ENCODE measurements around the gene TINCR. TPM values are rescaled to one million over a fixed set of nuclear protein-coding genes. Genes with fewer than 3 reads are reported as not detected.

The TINCR gene
- total RNA-seq, 4 donors from 2014 or later = 13.2 to 45.3 (median 22.7) TPM; not detected in 1

DNA sequence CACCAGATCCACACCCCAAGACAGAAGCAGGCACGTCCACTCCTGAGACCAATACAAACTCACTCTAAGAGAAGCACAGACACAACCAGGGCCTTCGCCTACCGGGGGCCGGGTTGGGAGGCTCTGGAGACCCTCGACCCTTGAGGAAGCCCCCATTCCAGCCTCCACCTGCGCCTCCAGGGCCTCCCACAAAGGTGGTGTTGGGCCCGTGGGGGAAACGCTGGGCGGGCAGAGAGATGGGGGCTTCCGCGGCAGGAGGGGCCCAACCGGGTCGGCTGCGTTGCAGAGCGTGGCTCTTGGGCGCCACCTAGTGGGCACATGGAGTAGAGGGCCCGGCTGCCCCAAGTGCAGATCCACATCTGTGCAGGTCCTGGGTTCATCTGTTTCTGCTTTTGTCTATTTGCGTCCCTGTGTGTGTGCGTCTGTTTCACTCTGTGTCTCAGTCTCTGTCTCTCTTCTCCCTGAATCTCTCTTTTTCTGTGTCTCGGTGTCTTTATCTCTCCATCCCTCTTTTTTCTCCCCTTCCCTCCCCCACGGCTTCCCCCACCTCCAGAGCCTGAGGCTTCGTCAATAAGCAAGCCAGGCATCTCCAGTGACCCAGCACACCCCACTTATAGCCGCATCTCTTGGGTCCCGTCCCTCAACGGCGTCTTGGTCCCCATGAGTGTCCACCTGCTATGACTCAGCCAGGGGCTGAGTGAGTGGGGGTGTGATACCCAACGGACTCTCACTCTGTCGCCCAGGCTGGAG lies 10.5 kb upstream of the TINCR start:
- DNase-seq = peak; percentile 73
- intact Hi-C loops (cut with DNase I; ENCODE audit: low total_unique reads) = loop anchor here (10.0 kb wide), 2 partner anchors 363 to 533 kb away; no protein-coding TSS in a partner anchor

DNA sequence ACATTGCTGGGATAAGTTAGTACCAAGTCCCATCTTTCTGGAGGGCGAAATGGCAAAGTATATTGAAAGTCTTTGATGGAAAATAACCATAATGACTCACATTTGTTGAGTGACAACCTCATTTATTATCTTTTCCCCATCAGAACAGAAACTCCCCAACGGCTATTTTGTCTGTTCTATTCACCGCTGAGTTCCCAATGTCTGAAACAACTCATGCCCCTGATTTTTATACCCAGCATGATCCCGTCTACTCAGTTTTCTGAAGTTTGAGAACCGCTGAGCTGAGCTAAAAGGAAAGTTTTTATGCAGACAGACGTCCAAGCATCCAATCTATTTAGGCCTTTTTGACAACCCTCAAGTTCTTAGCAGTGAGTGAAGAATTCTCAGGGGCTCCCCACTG lies 7.8 kb upstream of the TINCR start:
- Histone ChIP-seq H3K27ac (no peak overlapping the region), H3K4me3 (no peak overlapping the region), H3K4me1 (peaks cover 4 to 23% (median 9%) of the 10 kb centered on the region in 4 donors), H3K27me3 (no peaks in the 10 kb centered on the region), H3K36me3 (no peaks in the 10 kb centered on the region), H3K9me3 (no peaks in the 10 kb centered on the region)
- TF ChIP-seq POLR2A (IDR thresholded peaks at IDR 0.05) (no peak), EP300 (IDR thresholded peaks at IDR 0.05; ENCODE audit: low read depth) (no peak), POLR2AphosphoS5 (IDR thresholded peaks at IDR 0.05) (no peak)
- TF ChIP-seq, protein P1, sequence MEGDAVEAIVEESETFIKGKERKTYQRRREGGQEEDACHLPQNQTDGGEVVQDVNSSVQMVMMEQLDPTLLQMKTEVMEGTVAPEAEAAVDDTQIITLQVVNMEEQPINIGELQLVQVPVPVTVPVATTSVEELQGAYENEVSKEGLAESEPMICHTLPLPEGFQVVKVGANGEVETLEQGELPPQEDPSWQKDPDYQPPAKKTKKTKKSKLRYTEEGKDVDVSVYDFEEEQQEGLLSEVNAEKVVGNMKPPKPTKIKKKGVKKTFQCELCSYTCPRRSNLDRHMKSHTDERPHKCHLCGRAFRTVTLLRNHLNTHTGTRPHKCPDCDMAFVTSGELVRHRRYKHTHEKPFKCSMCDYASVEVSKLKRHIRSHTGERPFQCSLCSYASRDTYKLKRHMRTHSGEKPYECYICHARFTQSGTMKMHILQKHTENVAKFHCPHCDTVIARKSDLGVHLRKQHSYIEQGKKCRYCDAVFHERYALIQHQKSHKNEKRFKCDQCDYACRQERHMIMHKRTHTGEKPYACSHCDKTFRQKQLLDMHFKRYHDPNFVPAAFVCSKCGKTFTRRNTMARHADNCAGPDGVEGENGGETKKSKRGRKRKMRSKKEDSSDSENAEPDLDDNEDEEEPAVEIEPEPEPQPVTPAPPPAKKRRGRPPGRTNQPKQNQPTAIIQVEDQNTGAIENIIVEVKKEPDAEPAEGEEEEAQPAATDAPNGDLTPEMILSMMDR (IDR thresholded peaks at IDR 0.05) = no peak
- in situ Hi-C loops (cut with MboI; ENCODE audit: low pct_ligation_motif_present in 1 of 4, low pct_unique_long_range_greater_than_20kb in 1 of 4, low sequenced_read_pairs in 3 of 4) (loop anchor here in 1 of 4 donors (25.0 kb wide), 1 partner anchor 513 kb away; no protein-coding TSS in a partner anchor), intact Hi-C loops (cut with DNase I; ENCODE audit: low total_unique reads) (loop anchor here (10.0 kb wide), 2 partner anchors 361 to 531 kb away; no protein-coding TSS in a partner anchor)
- no peak for DNase-seq
- 82 to 86% methylated on average over 3 to 6 of the region's 6 CpGs for WGBS, 2 donors (ENCODE audit: low coverage in 1 of 2)

More for the DNA sequence above, 10.5 kb upstream of the TINCR start:
- WGBS, 2 donors (ENCODE audit: low coverage in 1 of 2) = 22 to 45% methylated on average over 7 to 28 of the region's 28 CpGs
- Histone ChIP-seq H3K27me3 (no peaks in the 10 kb centered on the region), H3K27ac (peak overlapping the region; percentile 1 to 64 (median 32)), H3K4me3 (peak overlapping the region in 2 of 4 donors; percentile 14 to 41), H3K9me3 (no peaks in the 10 kb centered on the region), H3K4me1 (peaks cover 0 to 9% (median 4%) of the 10 kb centered on the region in 4 donors), H3K36me3 (no peaks in the 10 kb centered on the region)
- TF ChIP-seq POLR2AphosphoS5 (IDR thresholded peaks at IDR 0.05) (no peak), POLR2A (IDR thresholded peaks at IDR 0.05) (no peak), EP300 (IDR thresholded peaks at IDR 0.05; ENCODE audit: low read depth) (no peak)
- TF ChIP-seq, protein P1 (IDR thresholded peaks at IDR 0.05) = peak; percentile 92 to 100 (median 99)
- in situ Hi-C loops (cut with MboI; ENCODE audit: low pct_ligation_motif_present in 1 of 4, low pct_unique_long_range_greater_than_20kb in 1 of 4, low sequenced_read_pairs in 3 of 4) = loop anchor here in 1 of 4 donors (25.0 kb wide), 1 partner anchor 516 kb away; no protein-coding TSS in a partner anchor

DNA sequence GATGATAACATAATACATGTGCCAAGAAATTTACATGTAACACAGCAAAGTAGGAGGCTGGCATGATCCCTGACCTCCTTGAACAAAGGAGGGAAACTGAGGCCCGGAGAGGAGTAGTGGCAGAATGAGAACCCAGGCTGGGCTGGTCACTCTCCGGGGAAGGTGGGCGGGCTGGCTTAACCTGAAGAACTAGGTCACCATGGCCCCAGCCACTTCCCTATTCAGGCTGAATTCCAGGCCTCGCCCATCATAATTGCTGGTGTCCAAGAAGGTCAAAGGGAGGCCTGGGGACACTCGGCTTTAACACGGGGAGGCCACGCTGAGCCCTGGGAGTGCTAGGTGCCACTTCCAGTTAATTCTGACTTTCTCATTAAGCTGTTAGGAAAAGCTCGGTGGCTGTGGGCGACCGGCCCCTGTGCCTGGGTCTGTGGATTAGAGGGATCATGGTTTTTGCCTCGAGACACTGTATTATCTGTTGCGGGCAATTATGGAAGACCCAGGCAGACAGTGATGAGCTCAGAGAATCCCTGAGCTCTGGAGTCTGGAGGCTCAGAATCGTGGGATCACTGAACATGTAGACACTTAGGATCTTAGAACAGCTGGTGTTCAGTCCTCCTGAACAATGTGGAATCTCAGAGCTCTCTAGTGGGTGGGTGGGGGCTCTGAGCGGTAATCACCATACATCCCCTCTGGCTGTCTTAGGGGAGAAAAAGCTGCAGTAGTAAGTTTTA lies 5.0 kb upstream of the TINCR start:
- peak; percentile 75 for DNase-seq
- Histone ChIP-seq H3K4me1 (peaks cover 0 to 14% (median 7%) of the 10 kb centered on the region in 4 donors), H3K27ac (peak overlapping the region in 3 of 4 donors; percentile 43 to 54 (median 47)), H3K4me3 (no peak overlapping the region), H3K27me3 (peaks cover 24% of the 10 kb centered on the region), H3K9me3 (no peaks in the 10 kb centered on the region), H3K36me3 (no peaks in the 10 kb centered on the region)
- no peak for TF ChIP-seq POLR2A (IDR thresholded peaks at IDR 0.05)
- TF ChIP-seq, protein P1 (IDR thresholded peaks at IDR 0.05) = no peak
- no peak for TF ChIP-seq POLR2AphosphoS5 (IDR thresholded peaks at IDR 0.05)
- TF ChIP-seq EP300 (IDR thresholded peaks at IDR 0.05; ENCODE audit: low read depth) = no peak
- in situ Hi-C loops (cut with MboI; ENCODE audit: low pct_ligation_motif_present in 1 of 4, low pct_unique_long_range_greater_than_20kb in 1 of 4, low sequenced_read_pairs in 3 of 4) (no loop called here), intact Hi-C loops (cut with DNase I; ENCODE audit: low total_unique reads) (loop anchor here (10.0 kb wide), 2 partner anchors 358 to 528 kb away; no protein-coding TSS in a partner anchor)
- 62 to 70% methylated on average over 2 to 14 of the region's 14 CpGs for WGBS, 2 donors (ENCODE audit: low coverage in 1 of 2)

DNA sequence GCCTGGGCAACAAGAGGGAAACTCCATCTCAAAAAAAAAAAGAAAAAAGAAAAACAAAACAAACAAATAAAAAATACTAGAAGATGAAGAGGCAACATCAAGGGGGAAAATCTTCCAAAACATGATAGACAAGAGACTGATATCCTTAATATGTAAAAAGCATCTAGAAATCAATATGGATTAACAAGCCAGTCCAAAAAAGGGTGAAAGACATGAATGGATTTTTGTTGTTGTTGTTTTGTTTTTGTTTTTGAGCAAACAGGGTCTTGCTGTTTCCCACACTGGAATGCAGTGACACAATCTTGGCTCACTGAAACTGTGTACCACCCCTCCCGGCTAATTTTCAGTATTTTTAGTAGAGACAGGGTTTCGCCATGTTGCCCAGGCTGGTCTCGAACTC lies 4.0 kb upstream of the TINCR start:
- WGBS, 2 donors (ENCODE audit: low coverage in 1 of 2) = 88 to 94% methylated on average over 3 of the region's 3 CpGs

More for the DNA sequence above, 4.0 kb upstream of the TINCR start:
- no peak for DNase-seq
- H3K4me1 ChIP-seq = peaks cover 0 to 14% (median 9%) of the 10 kb centered on the region in 4 donors
- intact Hi-C loops (cut with DNase I; ENCODE audit: low total_unique reads) (loop anchor here (10.0 kb wide), 2 partner anchors 357 to 527 kb away; no protein-coding TSS in a partner anchor), in situ Hi-C loops (cut with MboI; ENCODE audit: low pct_ligation_motif_present in 1 of 4, low pct_unique_long_range_greater_than_20kb in 1 of 4, low sequenced_read_pairs in 3 of 4) (no loop called here)
- no peaks in the 10 kb centered on the region for H3K9me3 ChIP-seq
- TF ChIP-seq EP300 (IDR thresholded peaks at IDR 0.05; ENCODE audit: low read depth) (no peak), POLR2A (IDR thresholded peaks at IDR 0.05) (no peak), POLR2AphosphoS5 (IDR thresholded peaks at IDR 0.05) (no peak)
- H3K27ac ChIP-seq = peak overlapping the region in 3 of 4 donors; percentile 43 to 54 (median 47)
- H3K36me3 ChIP-seq = no peaks in the 10 kb centered on the region
- H3K27me3 ChIP-seq = peaks cover 34% of the 10 kb centered on the region
- no peak overlapping the region for H3K4me3 ChIP-seq
